PC-9 (cell line): ENCODE results near the gene DAPK2. TPM values are rescaled to one million over a fixed set of nuclear protein-coding genes. Genes with fewer than 3 reads are reported as not detected.

Experiments used
- BruUV-seq: library from RNA; stranded (reverse); fragments of 400-500 nt; replicated peaks from 2 replicates; lab custom pipeline; 2021; lab: Mats Ljungman, UMichigan
- CTCF ChIA-PET: fragments of 300-600 bp; sonication (Branson Sonifier 250); formaldehyde crosslinking; loops from one replicate; lab custom pipeline; 2022; ENCODE audit warnings: antibody characterized with exemption; lab: Charles Lee
- POLR2A ChIA-PET: fragments of 300-600 bp; sonication (Branson Sonifier 250); formaldehyde crosslinking; loops from one replicate; lab custom pipeline; 2022; ENCODE audit warnings: antibody characterized with exemption; ENCODE audit not compliant: unreplicated experiment; lab: Charles Lee
- DNase-seq, 2 experiments: peaks; one replicate each; pipeline versions ENCODE4 v3.0.0 to v3.0.0-alpha.2; 2015 to 2022; ENCODE audit warnings: mixed read lengths in 1 of 2
- H2AFZ ChIP-seq: fragments of 200-600 bp; sonication (generic); 2 replicates; pipeline ENCODE4 v1.8.1; 2017; ENCODE audit warnings: antibody characterized with exemption
- H3F3A ChIP-seq: fragments of 200-600 bp; sonication (generic); 2 replicates; pipeline ENCODE4 v1.8.1; 2017; ENCODE audit warnings: antibody characterized with exemption, mild to moderate bottlenecking, low read depth; ENCODE audit not compliant: insufficient read depth
- H3K27ac ChIP-seq: fragments of 200-600 bp; sonication (generic); 2 replicates; pipeline ENCODE4 v1.6.1; 2016; ENCODE audit warnings: mixed run types
- H3K27me3 ChIP-seq: fragments of 200-600 bp; sonication (generic); 2 replicates; pipeline ENCODE4 v1.6.1; 2016; ENCODE audit warnings: low read depth, mixed run types; ENCODE audit not compliant: insufficient read depth
- H3K36me3 ChIP-seq: fragments of 200-600 bp; sonication (generic); 2 replicates; pipeline ENCODE4 v1.6.1; 2016; ENCODE audit warnings: low read depth, mixed run types
- H3K4me1 ChIP-seq: fragments of 200-600 bp; sonication (generic); replicated peaks from 2 replicates; pipeline ENCODE4 v1.6.1; 2016; ENCODE audit warnings: mixed run types; ENCODE audit not compliant: insufficient read depth
- H3K4me2 ChIP-seq: fragments of 200-600 bp; sonication (generic); 2 replicates; pipeline ENCODE4 v1.6.1; 2017; ENCODE audit warnings: mixed run types
- H3K4me3 ChIP-seq: fragments of 200-600 bp; sonication (generic); 2 replicates; pipeline ENCODE4 v1.6.1; 2016; ENCODE audit warnings: mixed run types
- H3K79me2 ChIP-seq: fragments of 200-600 bp; sonication (generic); 2 replicates; pipeline ENCODE4 v1.6.1; 2017; ENCODE audit warnings: low read depth, mixed run types
- H3K9me2 ChIP-seq: fragments of 200-600 bp; sonication (generic); 2 replicates; pipeline ENCODE4 v1.8.1; 2017; ENCODE audit warnings: mild to moderate bottlenecking; ENCODE audit not compliant: insufficient read depth
- H3K9me3 ChIP-seq: fragments of 200-600 bp; sonication (generic); 2 replicates; pipeline ENCODE4 v1.8.1; 2016; ENCODE audit warnings: low read depth; ENCODE audit not compliant: insufficient read depth
- H4K20me1 ChIP-seq: fragments of 200-600 bp; sonication (generic); 2 replicates; pipeline ENCODE4 v1.8.1; 2017; ENCODE audit not compliant: insufficient read depth
- EZH2 ChIP-seq: fragments of 200-600 bp; sonication (generic); IDR thresholded peaks from 2 replicates; pipeline ENCODE4 v1.8.0; 2017; ENCODE audit warnings: antibody characterized with exemption, low read depth
- intact Hi-C: fragments of 100-400 bp; cut with micrococcal nuclease; formaldehyde crosslinking; loops from one replicate; pipeline ENCODE4 v1.10.0; 2022; ENCODE audit not compliant: unreplicated experiment
- total RNA-seq: library from RNA; stranded (reverse); gene quantifications from 2 replicates; pipeline ENCODE4 v1.2.3, GENCODE V29; 2021
- TF ChIP-seq, protein P1 (sequence below): fragments of 200-600 bp; sonication (generic); conservative IDR thresholded peaks from 2 replicates; pipeline ENCODE4 v1.6.1; 2017; ENCODE audit warnings: mixed run types, antibody characterized with exemption, mild to moderate bottlenecking, moderate library complexity

The DAPK2 gene
- total RNA-seq, 1 experiment from 2014 or later, result 11.0 TPM

DNA sequence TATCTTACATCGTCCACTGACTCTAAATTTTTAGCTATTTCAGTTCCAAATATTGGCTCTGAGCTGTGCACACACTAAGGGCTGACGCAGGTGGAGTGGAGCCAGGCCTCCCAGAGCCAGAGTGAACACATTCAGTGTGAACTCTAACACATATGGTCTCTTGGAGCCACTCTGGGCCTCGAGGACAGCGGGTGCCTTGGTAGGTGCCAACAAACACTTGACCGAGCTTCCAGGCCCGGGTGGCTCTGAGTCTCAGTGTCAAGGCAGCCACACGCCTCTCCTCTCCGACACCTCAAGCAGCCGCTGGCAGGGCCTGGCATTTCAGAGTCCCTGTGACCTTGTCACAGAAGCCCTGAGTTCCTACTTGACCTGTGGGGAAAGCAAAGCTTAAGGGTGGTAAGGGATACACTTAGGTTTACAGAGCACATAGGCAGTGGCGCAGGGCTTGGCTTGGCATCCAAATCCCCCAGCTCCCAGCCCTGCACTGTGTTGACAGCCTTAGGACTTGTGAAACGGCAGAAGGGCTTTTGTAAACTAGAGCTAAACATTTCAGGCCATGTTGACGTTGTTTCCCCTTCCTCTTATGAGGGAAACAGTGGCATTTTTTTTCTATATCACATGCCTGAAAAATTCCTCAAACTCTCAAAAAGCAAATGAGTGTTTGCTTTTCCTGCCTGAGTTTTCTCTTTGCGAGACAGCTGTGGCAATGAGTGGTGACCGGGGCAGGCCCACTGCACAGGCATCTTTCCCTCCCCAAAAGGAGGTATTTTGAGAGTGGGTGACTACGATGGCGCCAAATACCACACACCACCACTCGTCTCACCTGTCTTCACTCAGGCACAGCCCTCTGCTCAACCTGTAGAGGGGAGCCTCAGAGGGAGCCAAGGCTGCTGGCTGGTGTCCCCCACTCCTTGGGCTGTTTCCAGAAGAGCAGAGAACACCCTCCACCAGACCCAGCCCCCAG is 60.8 kb downstream of the DAPK2 start:
- intact Hi-C loops, result no loop called here

DNA sequence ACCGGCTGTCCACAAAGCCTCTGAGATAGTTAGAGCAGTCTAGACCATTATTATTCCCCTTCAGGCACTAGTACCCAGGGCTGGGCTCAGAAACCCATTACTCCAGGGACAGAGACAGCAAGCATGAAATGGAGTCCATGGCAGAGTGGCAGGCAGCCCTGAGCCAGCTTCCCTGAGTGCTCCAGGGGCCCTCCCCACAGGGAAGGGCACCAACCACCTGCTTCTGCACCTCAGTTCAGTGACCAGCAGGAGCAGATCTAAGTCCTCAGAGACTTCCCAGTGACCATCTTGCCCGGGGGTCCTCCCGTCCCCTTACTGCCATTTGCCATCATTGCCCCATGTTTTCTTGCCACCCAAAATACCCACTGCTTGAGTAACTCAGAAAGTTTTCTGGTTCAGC is 62.0 kb downstream of the DAPK2 start:
- Histone ChIP-seq H3K36me3 (no peaks in the 10 kb centered on the region), H3K9me2 (no peaks in the 10 kb centered on the region), H3K4me3 (no peak overlapping the region), H3K27me3 (no peaks in the 10 kb centered on the region), H3K4me2 (no peak overlapping the region), H3K79me2 (no peaks in the 10 kb centered on the region), H3F3A (no peaks in the 10 kb centered on the region), H3K27ac (no peak overlapping the region), H3K9me3 (no peaks in the 10 kb centered on the region), H4K20me1 (no peaks in the 10 kb centered on the region), H3K4me1 (no peaks in the 10 kb centered on the region), H2AFZ (no peak overlapping the region)
- TF ChIP-seq EZH2, result no peak
- TF ChIP-seq, protein P1, sequence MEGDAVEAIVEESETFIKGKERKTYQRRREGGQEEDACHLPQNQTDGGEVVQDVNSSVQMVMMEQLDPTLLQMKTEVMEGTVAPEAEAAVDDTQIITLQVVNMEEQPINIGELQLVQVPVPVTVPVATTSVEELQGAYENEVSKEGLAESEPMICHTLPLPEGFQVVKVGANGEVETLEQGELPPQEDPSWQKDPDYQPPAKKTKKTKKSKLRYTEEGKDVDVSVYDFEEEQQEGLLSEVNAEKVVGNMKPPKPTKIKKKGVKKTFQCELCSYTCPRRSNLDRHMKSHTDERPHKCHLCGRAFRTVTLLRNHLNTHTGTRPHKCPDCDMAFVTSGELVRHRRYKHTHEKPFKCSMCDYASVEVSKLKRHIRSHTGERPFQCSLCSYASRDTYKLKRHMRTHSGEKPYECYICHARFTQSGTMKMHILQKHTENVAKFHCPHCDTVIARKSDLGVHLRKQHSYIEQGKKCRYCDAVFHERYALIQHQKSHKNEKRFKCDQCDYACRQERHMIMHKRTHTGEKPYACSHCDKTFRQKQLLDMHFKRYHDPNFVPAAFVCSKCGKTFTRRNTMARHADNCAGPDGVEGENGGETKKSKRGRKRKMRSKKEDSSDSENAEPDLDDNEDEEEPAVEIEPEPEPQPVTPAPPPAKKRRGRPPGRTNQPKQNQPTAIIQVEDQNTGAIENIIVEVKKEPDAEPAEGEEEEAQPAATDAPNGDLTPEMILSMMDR, result no peak
- intact Hi-C loops, result no loop called here
- BruUV-seq, result no TSS peak
- no peak for DNase-seq
- POLR2A ChIA-PET, result no interaction called here
- CTCF ChIA-PET, result no interaction called here

More for the DNA sequence above, 60.8 kb downstream of the DAPK2 start:
- ChIA-PET CTCF (interaction anchor here (0.5 kb wide), 1 partner anchor 9 kb away, joined by 7 read pairs; no protein-coding TSS in a partner anchor), POLR2A (no interaction called here)
- Histone ChIP-seq H3K27me3 (no peaks in the 10 kb centered on the region), H3K27ac (no peak overlapping the region), H2AFZ (no peak overlapping the region), H3K9me3 (no peaks in the 10 kb centered on the region), H3K36me3 (no peaks in the 10 kb centered on the region), H3K4me2 (no peak overlapping the region), H3K4me3 (no peak overlapping the region), H3F3A (no peaks in the 10 kb centered on the region), H3K9me2 (no peaks in the 10 kb centered on the region), H3K79me2 (no peaks in the 10 kb centered on the region), H4K20me1 (no peaks in the 10 kb centered on the region), H3K4me1 (no peaks in the 10 kb centered on the region)
- no peak for TF ChIP-seq EZH2
- TF ChIP-seq, protein P1, result no peak
- DNase-seq, result no peak
- no TSS peak for BruUV-seq

DNA sequence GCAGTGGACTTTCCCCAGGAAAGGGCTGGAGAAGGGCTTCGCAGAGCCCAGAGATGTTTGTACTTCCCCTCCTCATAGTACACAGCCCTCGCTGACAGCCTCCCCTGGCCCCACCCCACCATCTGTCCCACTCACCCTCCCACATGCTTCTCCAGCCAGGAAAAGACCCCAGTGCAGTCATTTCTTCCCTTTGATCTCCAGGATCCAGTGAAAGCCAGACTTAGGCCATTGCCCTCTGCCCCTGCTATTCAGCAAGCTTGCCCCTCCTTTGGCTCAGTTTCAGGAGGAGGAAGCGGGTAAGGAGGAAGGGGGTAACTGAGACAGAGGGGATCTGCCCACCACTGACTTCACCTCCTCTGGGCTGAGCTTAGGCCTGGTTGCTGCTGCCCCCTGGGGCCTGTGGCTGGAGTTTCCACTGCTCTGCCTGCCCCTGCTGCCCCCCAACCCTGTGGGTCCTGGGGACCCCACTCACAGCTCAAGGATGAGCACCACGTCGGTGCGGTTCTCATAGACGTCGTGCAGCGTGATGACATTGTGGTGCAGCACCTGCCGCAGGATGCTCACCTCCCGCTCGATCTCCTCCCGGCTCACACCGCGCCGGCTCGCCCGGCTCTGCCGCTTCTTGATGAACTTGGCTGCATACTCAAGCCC is 63.1 kb downstream of the DAPK2 start:
- no peak overlapping the region for H3K27ac ChIP-seq

More for the DNA sequence above, 63.1 kb downstream of the DAPK2 start:
- Histone ChIP-seq H3K9me2 (no peaks in the 10 kb centered on the region), H2AFZ (no peak overlapping the region), H3K9me3 (no peaks in the 10 kb centered on the region), H3K36me3 (no peaks in the 10 kb centered on the region), H3K27me3 (no peaks in the 10 kb centered on the region), H4K20me1 (no peaks in the 10 kb centered on the region), H3K4me3 (no peak overlapping the region), H3K4me2 (no peak overlapping the region), H3K79me2 (no peaks in the 10 kb centered on the region), H3K4me1 (no peaks in the 10 kb centered on the region), H3F3A (no peaks in the 10 kb centered on the region)
- TF ChIP-seq EZH2, result no peak
- TF ChIP-seq, protein P1, result no peak
- intact Hi-C loops, result no loop called here
- CTCF ChIA-PET, result no interaction called here
- DNase-seq, result no peak
- BruUV-seq, result no TSS peak
- POLR2A ChIA-PET, result no interaction called here
